NCI-H187 treated with DMSO at 0.1 percent for 48 hours (cell line): ENCODE measurements around the gene ATXN7.

Source experiments
- DNase-seq: peaks from one replicate; lab custom pipeline; 2025; lab: John Stamatoyannopoulos, UW

Gene ATXN7

GRCh38 chr3:63990733-63991132 is 127.1 kb downstream of the ATXN7 start:
- no peak for DNase-seq

GRCh38 chr3:63991666-63992065 is 128.0 kb downstream of the ATXN7 start:
- no peak for DNase-seq

GRCh38 chr3:63992516-63993209 is 129.0 kb downstream of the ATXN7 start:
- DNase-seq, result no peak

- DNase-seq, result no peak
These were observed 130.0 kb downstream of the ATXN7 start for GRCh38 chr3:63993653-63994079.

- no peak for DNase-seq
These were observed 131.4 kb downstream of the ATXN7 start for GRCh38 chr3:63995086-63995485.

GRCh38 chr3:63998852-63999754 is 135.4 kb downstream of the ATXN7 start:
- no peak for DNase-seq

- DNase-seq, result no peak
These were observed 136.9 kb downstream of the ATXN7 start for GRCh38 chr3:64000453-64001055.

GRCh38 chr3:64002233-64002632 is 138.6 kb downstream of the ATXN7 start:
- no peak for DNase-seq

- no peak for DNase-seq
These were observed 139.9 kb downstream of the ATXN7 start for GRCh38 chr3:64003589-64003988.

- no peak for DNase-seq
These were observed 144.3 kb downstream of the ATXN7 start for GRCh38 chr3:64008017-64008416.

- DNase-seq, result no peak
These were observed 145.1 kb downstream of the ATXN7 start for GRCh38 chr3:64008487-64009351.

- no peak for DNase-seq
These were observed 145.9 kb downstream of the ATXN7 start for GRCh38 chr3:64009528-64009927.

- no peak for DNase-seq
These were observed 146.5 kb downstream of the ATXN7 start for GRCh38 chr3:64010199-64010598.

GRCh38 chr3:64011685-64012084 is 148.0 kb downstream of the ATXN7 start:
- no peak for DNase-seq

GRCh38 chr3:64016941-64017620 is 153.4 kb downstream of the ATXN7 start:
- DNase-seq, result no peak

GRCh38 chr3:64019271-64019670 is 155.6 kb downstream of the ATXN7 start:
- no peak for DNase-seq

GRCh38 chr3:64019879-64020278 is 156.2 kb downstream of the ATXN7 start:
- no peak for DNase-seq

- DNase-seq, result no peak
These were observed 158.3 kb downstream of the ATXN7 start for GRCh38 chr3:64021922-64022321.

- DNase-seq, result no peak
These were observed 159.0 kb downstream of the ATXN7 start for GRCh38 chr3:64022451-64023186.

- DNase-seq, result no peak
These were observed 159.7 kb downstream of the ATXN7 start, which contains the start of gene PSMD6 for GRCh38 chr3:64023187-64023860. TSS of gene PSMD6 (minus strand) at chr3:64023494. CDS start at chr3:64023419, 75 bp downstream.
